H1 (cell line): ENCODE results near the gene MAOB. TPM values are rescaled to one million over a fixed set of nuclear protein-coding genes. Genes with fewer than 3 reads are reported as not detected.

Experiments used
- RNF2 ChIP-seq: fragments of 200-900, 300-1000 bp; sonication (generic); IDR thresholded peaks from 2 replicates; pipeline ENCODE4 v1.7.1; 2016; ENCODE audit warnings: borderline replicate concordance, low read depth, mild to moderate bottlenecking, antibody characterized with exemption, low read length; ENCODE audit not compliant: poor library complexity, severe bottlenecking; ENCODE audit errors: missing control alignments
- SIRT6 ChIP-seq: IDR thresholded peaks from one replicate; pipeline ENCODE4 v1.7.1; 2012; ENCODE audit warnings: low read length, inconsistent platforms
- polyA plus RNA-seq, 7 experiments: library from polyadenylated mRNA; depleted of rRNA in 3 of 7; stranded (reverse) in 5 of 7; unstranded in 2 of 7; fragments of >200 nt in 5 of 7; fragments of 200-250 nt in 2 of 7; gene quantifications; 1 replicate in 5 of 7; 2 replicates in 1 of 7; 4 replicates in 1 of 7; pipeline versions ENCODE4 v1.2.1 to v1.2.3, GENCODE V29; 2011 to 2013; ENCODE audit warnings: missing spikeins in 2 of 7, mixed read lengths in 2 of 7
- total RNA-seq: library from RNA; stranded (reverse); fragmentation: NEBNext Ultra II Directional; extraction: Animal tissue kit (Norgen Biotek cat#: 25700); gene quantifications from 2 replicates; pipeline ENCODE4 v1.2.1, GENCODE V29; 2021

MAOB gene
- total and polyA plus RNA-seq, 2 of the 8 experiments (the other 6 are each of a cell fraction or from before 2014, with no cell fraction given), result 0.73 to 1.1 TPM

DNA sequence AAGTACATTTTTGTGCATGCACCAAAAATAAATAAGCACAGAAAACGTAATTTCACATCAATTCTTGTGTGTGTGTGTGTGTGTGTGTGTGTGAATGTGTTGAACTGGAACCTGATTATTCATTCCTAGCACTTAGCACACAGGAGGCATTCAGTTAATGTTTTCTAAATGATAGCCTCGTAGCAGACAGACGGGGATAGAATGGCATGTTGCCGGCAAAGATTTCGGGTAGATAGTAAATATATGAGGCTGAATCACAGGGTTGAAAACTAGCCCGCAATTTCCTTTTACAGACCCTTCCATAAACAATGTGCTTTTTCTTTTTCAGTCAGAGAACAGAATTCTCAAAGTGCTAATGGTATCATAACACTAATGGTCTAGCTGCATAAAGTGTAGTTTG, 13.5 kb downstream of the MAOB start (continued):
- TF ChIP-seq RNF2, result no peak
- TF ChIP-seq SIRT6, result no peak
